GM15510 (cell line): ENCODE measurements around the gene NCBP1.
A peak's percentile ranks its signal among the peaks of the same experiment; 100 is the strongest.

Experiments
- POLR2A ChIP-seq: IDR thresholded peaks from 3 replicates; pipeline ENCODE4 v1.6.1; 2011; ENCODE audit warnings: borderline replicate concordance; ENCODE audit not compliant: insufficient read length; ENCODE audit errors: extremely low read depth

NCBP1 gene

DNA sequence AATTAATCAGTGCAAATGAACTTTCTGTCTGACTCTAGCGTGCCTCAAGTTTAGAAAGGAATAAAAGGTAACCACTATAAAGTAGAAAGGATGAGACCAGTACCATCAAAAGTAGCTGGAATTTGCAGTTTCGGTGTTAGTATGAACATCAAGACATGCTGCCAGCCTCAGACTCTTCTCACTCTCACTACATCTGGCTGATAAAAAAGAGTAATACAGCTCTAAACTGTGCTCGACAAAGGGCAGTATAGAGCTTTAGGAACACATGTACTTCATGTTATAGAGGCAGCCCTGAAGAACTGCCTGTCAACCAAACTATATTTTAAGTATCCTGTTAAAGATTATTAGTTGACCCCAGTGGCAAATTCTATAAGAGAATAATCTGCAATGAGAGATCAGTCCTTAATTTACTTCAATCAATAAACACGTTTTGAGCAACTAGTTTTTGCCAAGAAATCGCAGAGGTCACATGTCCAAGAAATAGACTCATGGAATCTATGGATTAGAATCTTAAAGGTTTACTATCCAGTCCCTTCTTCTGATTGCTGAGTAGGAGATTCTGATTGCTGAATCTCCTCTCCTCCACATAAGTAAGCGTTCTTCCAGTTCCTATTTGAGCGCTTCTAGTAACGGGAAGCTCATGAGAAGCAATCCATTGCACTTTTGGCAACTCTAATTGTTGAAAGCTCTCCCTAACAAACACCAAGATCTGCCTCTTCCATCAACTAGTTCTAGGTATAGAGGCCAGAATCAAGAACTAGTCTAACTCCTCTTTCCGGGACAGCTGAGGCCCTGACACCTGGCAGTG is 62.6 kb downstream of the NCBP1 start:
- TF ChIP-seq POLR2A, result no peak

DNA sequence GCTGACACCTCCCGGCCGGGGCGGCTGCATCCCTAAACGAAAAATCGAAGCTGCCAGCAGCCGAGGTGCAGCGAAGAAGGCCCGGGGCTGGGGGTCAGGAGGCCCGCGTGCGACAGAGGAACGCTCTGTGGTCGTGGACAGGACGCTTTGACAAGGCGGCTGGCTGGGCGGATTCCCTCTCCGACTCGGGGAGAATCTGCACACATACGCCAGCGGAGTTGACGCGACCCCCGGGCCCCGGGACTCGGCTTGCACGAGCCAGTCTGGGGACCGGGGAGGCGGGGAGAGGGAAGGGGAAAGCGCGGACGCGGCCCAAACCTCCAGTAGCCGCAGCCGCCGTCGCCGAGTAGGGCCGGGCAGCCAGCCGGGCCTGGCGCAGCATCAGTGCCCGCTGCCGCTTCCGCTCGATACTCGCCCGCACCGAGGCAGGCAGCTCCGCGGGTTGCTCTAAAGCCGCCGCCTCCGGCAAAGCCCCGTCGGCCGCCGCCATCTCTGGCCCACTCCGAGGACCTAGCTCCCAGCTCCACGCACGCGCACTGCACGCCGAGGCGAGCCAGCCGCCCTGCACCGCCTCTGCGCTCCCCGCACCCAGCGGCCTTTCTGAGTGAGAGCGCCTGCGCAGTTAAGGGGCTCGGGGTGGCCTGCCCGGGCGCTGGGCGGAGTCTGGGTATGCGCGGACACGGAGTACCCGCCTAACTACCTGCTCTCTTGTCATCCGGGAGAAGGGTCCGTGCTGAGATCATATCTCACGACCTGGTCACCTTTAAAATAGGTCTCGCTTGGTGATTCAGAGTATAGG is 63.4 kb downstream of the NCBP1 start, which contains the start of gene XPA:
Gene XPA, minus strand, starts transcription at position 538 of the 799 bp plus-strand sequence. Its CDS starts 48 bp downstream, at position 490.
- peak; percentile 97 for TF ChIP-seq POLR2A

DNA sequence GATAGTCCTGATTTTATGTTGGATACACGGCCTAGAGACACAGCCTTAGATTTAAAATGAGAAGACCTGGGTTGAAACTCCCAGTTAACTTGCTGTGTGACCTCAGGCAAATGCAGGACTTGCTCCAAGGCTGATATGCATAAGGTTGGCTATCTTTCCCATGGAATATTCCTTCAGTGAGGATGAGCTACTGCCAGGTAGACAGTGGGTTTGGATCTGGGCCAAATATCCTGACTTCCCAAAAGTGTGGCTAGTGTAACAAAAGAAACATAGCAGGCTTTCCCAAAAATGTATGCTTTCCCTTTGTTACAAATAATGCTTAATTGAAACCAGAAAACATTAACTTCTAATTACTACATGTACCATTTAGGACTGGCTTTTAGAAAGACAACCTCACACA is 64.2 kb downstream of the NCBP1 start:
- TF ChIP-seq POLR2A, result no peak

DNA sequence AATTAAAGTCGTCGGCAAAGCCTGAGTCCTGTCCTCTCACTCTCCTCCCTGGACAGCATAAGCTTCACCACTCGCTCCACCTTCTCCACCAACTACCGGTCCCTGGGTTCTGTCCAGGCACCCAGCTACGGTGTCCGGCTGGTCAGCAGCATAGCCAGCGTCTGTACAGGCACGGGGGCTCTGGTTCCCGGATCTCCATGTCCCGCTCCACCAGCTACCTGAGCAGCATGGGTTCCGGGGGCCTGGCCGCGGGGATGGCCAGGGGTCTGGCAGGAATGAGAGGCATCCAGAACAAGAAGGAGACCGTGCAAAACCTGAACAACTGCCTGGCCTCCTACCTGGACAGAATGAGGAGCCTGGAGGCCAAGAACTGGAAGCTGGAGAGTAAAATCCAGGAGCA is 65.2 kb downstream of the NCBP1 start:
- TF ChIP-seq POLR2A, result no peak

DNA sequence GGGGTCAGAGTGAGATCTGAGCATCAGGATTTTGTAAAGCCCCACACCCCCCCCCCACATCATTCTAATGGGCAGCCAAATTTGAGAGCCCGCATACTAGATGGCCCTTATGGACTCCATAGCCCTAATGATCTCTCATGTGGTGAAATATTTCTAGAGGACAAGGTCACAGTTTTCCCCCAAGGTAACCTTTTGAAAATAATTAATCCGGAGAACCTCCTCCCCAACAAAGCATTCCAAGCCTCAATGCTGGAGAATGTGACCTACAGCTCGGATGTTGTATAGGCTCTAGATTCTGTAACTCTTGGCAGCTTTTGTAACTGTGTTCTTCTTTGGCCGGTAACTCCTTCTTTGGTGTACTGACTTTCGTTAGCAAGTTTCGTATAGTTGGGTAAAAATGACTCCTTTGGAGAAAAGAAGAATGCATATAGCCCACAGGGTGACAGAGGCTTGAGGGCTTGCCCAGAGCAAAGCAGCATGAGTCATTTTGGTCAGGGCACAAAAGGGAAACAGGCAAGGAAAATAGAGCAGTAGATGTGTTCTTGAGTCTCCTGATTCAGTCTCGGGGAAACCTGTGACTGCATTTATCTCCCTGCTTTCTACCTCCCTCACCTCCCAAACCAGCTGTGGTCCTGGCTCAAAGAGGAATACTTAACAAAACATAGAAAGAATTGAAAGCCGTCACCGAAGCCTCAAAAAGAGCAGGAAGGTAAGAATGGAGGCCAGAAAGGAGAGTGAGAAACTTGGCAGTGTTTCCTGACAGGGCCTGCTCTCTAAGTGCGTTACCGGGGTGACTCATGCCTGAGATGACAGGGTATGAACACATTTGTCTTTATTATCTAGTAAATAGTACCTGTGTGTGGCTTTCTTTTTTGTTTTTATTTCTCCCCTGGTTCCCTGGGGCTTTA is 70.1 kb downstream of the NCBP1 start:
- TF ChIP-seq POLR2A, result no peak

DNA sequence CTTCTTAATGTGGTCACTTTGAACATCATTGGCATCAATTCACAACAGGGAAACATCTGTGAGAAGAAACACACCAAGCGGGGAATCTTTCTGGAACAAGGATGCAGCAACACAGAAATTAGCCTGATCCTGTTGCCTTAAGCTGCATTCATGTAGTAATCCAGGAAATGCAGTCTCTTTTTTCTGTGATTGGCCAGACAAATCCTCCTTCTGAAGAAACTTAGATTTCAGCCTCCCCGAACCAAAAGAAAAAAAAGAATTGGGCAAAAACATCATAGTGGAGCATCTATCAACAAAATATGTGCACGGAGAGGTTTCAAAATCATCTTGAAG is 70.7 kb downstream of the NCBP1 start:
- no peak for TF ChIP-seq POLR2A

DNA sequence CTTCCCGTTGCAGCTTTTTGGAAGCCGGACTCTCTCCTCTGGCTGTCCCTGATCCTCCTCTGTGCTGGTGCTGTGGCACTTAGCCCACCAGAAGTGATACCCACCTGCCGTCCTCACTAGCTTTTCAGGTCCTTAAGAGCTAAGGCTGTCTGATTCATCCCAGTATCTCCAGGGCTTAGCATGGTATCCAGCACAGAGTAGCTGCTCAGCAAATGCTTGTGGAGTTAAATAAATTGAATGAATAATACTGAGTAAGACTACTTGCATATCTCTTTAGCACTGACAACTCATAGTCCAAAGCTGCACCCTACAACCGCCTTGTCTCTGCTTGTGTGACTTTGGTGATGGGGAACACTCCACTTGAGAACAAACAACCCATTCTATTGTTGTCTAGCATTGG is 71.2 kb downstream of the NCBP1 start:
- TF ChIP-seq POLR2A, result no peak

DNA sequence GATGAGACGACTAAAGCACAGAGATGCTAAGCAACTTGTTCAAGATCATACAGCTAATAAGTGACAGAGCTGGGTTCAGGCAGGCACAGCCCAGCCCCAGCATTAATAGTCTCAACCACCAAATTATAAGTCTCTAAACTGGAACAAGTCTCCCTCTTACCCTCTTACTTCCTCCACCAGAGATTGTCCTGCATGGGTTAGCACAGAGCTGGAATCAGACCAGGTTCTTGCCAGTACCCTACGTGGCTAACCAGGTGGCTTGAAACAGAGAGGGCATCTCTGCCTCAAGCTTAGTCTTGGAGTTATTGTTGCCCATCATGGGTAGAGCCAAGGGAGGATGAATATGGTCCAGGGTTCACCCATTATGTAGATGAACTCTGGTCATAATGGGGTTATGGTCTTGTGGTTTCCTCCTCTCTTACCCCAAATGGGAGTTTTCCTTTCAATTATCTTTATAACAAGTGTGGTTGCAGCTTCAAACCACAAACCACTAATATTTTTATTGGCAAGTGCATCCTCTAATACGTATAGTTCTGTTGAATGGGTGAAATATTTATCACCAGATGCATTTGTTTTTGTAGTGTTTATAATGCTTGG is 71.8 kb downstream of the NCBP1 start:
- TF ChIP-seq POLR2A, result no peak

DNA sequence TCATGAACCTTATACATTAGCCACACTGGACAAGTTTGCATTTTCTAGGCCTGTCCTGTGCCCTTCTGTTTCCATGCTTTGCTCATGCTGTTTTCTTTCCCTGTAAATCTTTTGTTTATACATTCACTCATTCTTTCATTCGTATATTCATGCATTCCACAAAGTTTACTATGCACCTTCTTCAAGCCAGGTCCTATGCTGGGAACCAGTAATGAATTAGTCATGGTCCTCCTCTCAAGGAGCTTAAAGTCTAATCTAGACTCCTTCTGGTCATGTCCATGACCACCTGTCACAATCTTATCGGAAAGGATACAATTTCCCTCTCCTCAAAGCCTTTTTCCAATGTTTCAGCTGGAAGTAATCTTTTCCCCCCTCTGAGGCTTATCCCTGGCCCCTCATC is 72.6 kb downstream of the NCBP1 start:
- no peak for TF ChIP-seq POLR2A

DNA sequence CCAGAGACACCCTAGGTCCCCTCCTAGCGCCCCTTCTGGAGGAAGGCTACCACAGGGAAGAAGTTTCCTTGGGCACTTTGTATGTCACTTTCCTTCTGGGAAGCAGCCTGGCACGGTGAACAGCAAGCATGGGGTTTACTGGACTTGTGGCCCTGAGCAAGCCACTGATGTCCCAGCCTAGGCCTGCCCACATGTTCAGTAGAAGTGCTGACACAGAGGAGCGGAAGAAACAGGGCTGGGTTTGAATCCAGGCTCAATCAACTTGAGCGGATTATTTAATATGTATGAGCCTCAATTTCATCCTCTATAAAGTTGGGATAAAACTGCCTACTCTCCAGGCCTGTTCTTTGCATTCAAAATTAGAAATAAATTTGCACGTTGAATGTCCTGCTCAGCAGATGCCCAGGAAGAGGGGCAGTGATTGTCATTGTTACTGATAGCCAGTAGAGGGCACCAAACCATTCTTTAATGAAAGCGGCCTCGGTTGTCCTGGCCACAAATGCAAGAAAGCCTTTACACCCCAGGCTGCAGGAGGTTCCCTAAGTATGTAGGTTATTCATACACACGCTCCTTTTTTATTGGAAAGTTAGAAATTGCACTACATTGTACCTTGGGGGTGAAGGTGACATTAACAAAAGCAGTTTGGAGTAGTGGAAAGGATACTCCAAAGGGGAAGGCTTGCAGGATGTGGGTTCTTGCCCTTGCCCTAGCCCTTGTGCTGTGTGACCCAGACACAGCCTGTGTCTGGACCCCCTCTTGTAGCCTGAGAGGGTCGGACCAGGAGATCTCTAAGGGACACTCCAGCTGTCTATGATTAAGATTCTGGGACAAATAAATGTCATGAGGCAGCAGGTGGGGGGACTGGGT is 77.0 kb downstream of the NCBP1 start:
- no peak for TF ChIP-seq POLR2A

DNA sequence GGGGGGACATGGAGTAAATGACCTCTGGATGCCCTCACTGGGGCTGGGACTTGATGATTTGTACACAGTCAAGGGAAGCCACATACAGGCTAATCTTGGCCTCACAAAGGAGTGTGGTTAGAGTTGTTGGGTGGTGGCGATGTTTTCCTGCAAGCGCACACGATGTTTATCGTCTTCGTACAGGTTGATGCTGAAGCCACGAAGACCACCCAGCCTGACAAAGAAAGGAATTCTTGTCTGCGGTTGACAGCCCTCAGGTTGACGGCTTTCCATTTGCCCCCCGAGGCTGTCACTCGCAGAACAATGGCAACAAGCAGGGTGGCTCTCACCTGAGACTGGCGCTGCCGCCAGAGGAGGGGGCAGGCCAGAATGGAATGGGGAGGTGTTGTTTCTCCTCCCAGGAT is 77.6 kb downstream of the NCBP1 start:
- no peak for TF ChIP-seq POLR2A

DNA sequence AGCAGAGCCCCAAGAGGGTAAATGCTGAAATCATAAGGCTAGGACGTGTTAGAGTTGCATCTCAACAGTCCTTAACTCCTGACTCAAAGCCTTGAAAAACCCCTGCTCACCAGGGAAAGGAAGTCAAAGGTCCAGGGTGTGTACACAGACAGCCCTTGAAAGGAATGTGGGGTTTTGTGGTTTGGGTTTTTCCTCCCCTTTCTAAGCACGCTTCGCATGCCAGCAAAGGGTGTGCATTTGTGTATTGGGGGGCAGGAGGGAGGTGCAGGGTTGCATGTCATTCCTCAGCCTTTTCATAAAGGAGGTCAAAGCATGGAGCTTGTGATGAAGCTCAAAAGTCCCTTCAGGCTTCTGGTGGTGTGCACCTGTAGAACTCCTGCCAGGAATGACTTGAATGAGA is 80.8 kb downstream of the NCBP1 start:
- no peak for TF ChIP-seq POLR2A

DNA sequence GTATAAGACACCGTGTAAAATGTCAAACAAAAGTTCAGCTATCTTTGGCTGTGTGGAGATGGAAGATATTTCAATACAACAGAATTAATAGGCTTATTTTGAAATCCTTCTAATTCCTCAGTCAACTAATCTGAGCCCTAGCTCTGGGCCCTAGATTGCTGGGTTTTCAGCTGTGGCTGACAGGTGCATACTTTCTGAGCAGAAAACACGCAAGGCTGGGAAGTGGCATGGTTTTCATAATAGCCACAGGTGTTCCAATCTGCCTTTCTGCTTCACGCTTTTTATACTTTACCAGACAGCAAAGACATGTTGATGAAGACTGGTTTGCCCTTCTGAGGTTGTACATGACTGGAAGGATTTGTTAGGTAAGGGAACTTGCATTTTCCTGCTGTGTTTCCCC is 84.2 kb downstream of the NCBP1 start:
- TF ChIP-seq POLR2A, result no peak

DNA sequence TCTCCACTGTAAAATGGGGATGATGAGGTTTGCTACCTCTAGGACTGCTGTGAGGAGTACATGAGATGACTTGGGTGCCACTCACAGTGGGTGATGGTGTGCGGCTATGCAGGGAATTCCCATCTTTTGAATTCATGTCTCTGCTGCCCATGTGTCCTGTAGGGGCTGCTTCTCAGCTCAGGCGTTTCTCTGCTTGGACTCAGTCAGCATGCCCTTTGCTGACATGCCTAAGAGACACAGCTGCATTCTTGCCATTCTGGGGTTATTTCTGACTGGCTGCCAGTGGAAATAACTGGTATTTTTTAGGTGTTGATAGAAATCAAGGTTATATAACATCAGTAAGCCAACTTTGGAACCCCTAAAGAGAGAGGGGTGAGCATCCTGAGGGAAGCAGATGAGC is 87.8 kb downstream of the NCBP1 start:
- no peak for TF ChIP-seq POLR2A

DNA sequence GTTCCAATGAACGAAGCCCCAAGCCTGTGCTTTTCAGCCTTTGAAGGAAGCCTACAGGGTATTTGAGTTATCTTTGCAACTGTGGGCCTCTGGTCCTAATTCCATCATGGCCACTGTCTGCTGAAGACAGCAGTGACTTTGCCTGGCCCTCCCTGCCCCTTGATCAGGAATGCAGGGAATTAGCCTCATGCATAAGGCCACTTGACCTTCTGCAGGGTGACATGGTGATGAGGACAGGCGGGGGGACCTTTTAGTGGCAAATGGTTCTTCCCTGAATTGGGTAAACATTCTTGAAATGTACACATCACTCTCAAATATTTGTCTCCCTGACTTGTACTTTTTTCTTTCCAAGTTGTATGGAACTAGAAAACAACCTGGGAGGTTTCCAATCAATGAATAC is 88.7 kb downstream of the NCBP1 start:
- TF ChIP-seq POLR2A, result no peak
